AG09319 (cell line): ENCODE results near the gene ZC3HAV1.

Source experiments
- DNase-seq: peaks from one replicate; pipeline ENCODE4 v3.0.0-alpha.2; 2010; ENCODE audit warnings: low read depth; ENCODE audit errors: extremely low read depth
- TF ChIP-seq, protein P1 (sequence below): IDR thresholded peaks from 2 replicates; pipeline ENCODE4 v1.5.1; 2011; ENCODE audit warnings: low read depth, mild to moderate bottlenecking, inconsistent platforms, low read length, moderate library complexity

ZC3HAV1 gene

DNA sequence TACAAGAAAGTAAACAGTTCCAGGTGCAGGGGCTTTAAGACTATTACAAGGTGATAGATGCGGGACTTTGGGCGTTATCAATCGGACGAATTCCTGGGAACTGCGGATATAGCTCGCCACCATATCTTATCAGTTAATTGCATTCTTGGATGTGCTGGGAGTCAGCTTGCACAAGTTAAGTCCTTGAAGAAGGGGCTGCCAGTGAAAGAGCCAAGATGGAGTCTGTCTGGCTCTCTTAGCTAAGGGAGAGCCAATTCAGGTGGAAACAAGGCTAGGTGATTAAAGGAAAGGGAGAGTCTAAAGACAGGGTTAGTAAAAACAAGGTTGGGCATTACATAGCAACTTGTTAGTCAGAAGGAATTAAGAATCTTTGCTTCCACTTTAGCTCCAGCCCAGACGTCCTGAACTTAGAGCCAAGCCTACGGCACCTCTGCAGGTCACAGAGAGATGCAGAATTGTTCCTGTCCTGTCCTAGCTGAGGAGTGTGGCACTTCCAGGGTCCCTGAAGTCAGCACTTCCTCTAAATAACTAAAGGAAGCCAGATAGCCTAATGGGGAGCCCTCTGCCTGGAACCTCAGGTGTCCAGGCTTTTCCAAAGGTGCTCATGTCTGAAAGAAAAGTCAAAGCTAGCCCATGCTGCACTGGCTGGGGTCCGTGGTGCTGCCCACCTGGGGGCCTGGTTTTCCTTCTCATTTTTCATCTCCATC, 17.3 kb downstream of the ZC3HAV1 start:
- TF ChIP-seq, protein P1, sequence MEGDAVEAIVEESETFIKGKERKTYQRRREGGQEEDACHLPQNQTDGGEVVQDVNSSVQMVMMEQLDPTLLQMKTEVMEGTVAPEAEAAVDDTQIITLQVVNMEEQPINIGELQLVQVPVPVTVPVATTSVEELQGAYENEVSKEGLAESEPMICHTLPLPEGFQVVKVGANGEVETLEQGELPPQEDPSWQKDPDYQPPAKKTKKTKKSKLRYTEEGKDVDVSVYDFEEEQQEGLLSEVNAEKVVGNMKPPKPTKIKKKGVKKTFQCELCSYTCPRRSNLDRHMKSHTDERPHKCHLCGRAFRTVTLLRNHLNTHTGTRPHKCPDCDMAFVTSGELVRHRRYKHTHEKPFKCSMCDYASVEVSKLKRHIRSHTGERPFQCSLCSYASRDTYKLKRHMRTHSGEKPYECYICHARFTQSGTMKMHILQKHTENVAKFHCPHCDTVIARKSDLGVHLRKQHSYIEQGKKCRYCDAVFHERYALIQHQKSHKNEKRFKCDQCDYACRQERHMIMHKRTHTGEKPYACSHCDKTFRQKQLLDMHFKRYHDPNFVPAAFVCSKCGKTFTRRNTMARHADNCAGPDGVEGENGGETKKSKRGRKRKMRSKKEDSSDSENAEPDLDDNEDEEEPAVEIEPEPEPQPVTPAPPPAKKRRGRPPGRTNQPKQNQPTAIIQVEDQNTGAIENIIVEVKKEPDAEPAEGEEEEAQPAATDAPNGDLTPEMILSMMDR, result no peak

DNA sequence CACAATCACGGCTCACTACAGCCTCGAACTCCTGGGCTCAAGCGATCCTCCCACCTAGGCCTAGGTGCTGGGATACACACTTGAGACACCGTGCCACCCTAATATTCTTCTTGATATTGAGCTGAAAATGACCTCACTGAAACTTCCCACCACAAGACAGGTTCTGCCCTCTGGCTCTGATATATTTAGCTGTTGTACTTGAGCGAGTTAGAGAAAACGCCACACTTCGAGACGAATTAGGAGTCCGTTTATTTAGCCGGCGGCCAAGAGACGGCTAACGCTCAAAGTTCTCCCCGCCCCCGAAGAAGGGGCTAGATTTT, 17.9 kb downstream of the ZC3HAV1 start:
- TF ChIP-seq, protein P1, result no peak
- DNase-seq, result no peak

More for the DNA sequence above, 17.3 kb downstream of the ZC3HAV1 start:
- DNase-seq, result no peak

DNA sequence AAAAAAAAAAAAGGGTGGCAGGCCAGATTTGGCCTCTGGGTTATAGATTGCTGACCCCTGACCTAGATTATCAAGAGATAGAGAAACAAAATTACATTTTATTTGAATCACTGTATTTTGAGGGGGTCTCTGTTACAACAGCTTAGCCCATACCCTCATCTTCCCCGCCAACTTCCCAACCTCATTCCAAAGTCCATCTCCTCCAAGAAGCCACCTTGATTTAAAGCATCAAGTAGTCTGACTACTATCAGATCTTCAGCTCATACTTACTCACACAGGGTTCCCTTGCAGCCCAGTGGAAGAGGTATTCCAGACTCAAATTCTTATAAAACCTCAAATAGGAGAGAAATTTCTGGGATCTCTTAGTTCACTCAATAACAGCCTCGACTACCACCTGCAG, 20.4 kb downstream of the ZC3HAV1 start:
- DNase-seq, result no peak
- TF ChIP-seq, protein P1, result no peak

DNA sequence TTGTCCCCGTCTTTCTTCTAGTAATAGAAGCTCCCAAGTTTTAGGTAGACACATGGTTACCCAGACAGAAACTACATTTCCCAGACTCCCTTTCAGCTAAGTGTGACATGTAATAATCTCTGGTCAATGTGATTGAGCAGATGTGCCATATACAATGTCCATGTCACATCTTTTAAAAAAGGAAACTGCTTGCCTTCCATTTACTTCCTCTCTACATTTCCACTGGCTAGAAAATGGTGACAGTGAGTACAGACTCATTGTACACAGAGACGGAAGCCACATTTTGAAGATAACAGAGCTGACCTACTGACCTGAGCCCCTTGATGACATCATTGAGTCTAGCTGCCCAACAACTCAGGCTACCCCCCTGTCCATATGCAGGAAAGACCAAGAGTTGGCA, 21.3 kb downstream of the ZC3HAV1 start:
- no peak for DNase-seq
- TF ChIP-seq, protein P1, result no peak

DNA sequence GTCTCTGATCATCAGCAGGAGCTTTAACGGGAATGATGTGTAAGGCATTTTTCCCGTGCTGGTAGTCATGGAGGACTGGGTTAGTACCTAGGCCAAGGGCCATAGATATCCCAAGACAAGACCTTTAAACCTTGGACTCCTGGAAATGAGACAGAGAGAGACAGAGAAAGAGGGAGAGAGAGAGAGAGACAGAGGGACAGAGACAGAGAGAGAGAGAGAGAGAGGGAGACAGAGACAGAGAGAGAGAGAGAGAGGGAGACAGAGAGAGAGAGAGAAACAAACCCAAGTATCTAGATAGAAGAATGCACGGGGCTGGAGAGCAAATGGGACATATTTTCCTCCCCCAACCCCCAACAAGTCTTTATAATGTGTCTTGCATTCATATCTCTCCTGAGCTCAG, 22.3 kb downstream of the ZC3HAV1 start:
- TF ChIP-seq, protein P1, result no peak
- DNase-seq, result no peak

DNA sequence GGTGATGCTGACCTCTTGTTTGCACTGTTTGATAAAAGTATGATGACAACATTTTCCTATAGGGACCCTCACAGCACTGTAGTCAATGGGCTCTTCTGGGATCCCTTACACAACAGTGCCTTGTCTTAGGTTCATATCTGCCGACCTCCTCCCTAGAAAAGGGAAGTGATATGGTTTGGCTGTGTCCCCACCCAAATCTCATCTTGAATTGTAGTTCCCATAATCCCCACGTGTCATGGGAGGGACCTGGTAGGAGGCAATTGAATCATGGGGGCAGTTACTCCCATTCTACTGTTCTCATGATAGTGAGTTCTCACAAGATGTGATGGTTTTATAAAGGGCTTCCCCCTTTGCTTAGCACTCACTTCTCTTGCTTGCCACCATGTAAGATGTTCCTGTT, 23.1 kb downstream of the ZC3HAV1 start:
- DNase-seq, result no peak
- TF ChIP-seq, protein P1, result no peak

DNA sequence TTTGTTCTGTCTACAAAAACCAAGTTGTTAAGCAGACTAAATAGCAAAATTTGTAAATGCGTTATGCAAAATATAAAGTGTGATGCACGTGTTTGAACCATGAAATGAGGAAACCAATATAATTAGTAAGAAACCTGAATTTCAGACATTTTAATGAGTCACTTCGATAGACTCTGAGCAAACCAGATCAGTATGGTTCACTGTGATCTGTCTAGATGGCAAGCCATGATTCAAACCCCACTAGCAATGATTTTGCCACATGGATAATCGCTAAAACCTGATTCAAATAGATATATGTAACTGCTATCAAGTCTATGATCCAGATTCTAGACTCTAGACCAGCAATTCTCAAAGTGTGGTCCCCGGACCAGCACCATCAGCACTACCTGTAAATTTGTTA, 24.8 kb downstream of the ZC3HAV1 start:
- TF ChIP-seq, protein P1, result no peak
- no peak for DNase-seq
